H9 (cell line): Measurements from ENCODE around the gene NEK11. TPM values are rescaled to one million over a fixed set of nuclear protein-coding genes. Genes with fewer than 3 reads are reported as not detected.

ENCODE experiments used
- DNase-seq: peaks from one replicate; pipeline ENCODE4 v3.0.0-alpha.2; 2017
- H2AFZ ChIP-seq: one replicate; pipeline ENCODE4 v1.6.1; 2013; ENCODE audit warnings: mild to moderate bottlenecking, low read length, control low read depth, moderate library complexity
- H2AK5ac ChIP-seq: 2 replicates; pipeline ENCODE4 v1.6.1; 2013; ENCODE audit warnings: low read length, control low read depth, mixed read lengths; ENCODE audit not compliant: insufficient read length
- H2BK120ac ChIP-seq: one replicate; pipeline ENCODE4 v1.6.1; 2013; ENCODE audit warnings: low read depth, mild to moderate bottlenecking, low read length, control low read depth, inconsistent platforms; ENCODE audit not compliant: poor library complexity, severe bottlenecking
- H2BK12ac ChIP-seq: 2 replicates; pipeline ENCODE4 v1.6.1; 2013; ENCODE audit warnings: low read length, control low read depth, mixed read lengths, low read depth; ENCODE audit not compliant: insufficient read length
- H2BK15ac ChIP-seq: 2 replicates; pipeline ENCODE4 v1.6.1; 2013; ENCODE audit warnings: low read depth, low read length, control low read depth
- H2BK20ac ChIP-seq: one replicate; pipeline ENCODE4 v1.6.1; 2013; ENCODE audit warnings: low read depth, mild to moderate bottlenecking, low read length, control low read depth, inconsistent platforms; ENCODE audit not compliant: poor library complexity, severe bottlenecking
- H2BK5ac ChIP-seq: 2 replicates; pipeline ENCODE4 v1.6.1; 2013; ENCODE audit warnings: low read length, control low read depth, mixed read lengths; ENCODE audit not compliant: insufficient read length
- H3K14ac ChIP-seq: 2 replicates; pipeline ENCODE4 v1.6.1; 2013; ENCODE audit warnings: low read length, control low read depth; ENCODE audit not compliant: insufficient read depth
- H3K18ac ChIP-seq: 2 replicates; pipeline ENCODE4 v1.6.1; 2013; ENCODE audit warnings: low read depth, mild to moderate bottlenecking, mixed read lengths, low read length, control low read depth; ENCODE audit not compliant: insufficient read length
- H3K23ac ChIP-seq: 2 replicates; pipeline ENCODE4 v1.6.1; 2013; ENCODE audit warnings: low read length, control low read depth, mixed read lengths, low read depth; ENCODE audit not compliant: insufficient read length
- H3K23me2 ChIP-seq: 2 replicates; pipeline ENCODE4 v1.6.1; 2013; ENCODE audit warnings: low read depth, mild to moderate bottlenecking, mixed read lengths, low read length, control low read depth; ENCODE audit not compliant: insufficient read length, poor library complexity, severe bottlenecking
- H3K27ac ChIP-seq: 2 replicates; pipeline ENCODE4 v1.5.1; 2013; ENCODE audit warnings: low read length, control low read depth, mixed read lengths, low read depth; ENCODE audit not compliant: insufficient read length
- H3K27me3 ChIP-seq: 2 replicates; pipeline ENCODE4 v1.6.1; 2013; ENCODE audit warnings: low read length, control low read depth, inconsistent platforms; ENCODE audit not compliant: insufficient read depth
- H3K4ac ChIP-seq: 2 replicates; pipeline ENCODE4 v1.6.1; 2013; ENCODE audit warnings: low read depth, mild to moderate bottlenecking, control low read depth, inconsistent platforms, low read length, moderate library complexity
- H3K4me1 ChIP-seq: 2 replicates; pipeline ENCODE4 v1.6.1; 2013; ENCODE audit warnings: low read length, control low read depth, inconsistent platforms; ENCODE audit not compliant: insufficient read depth
- H3K4me2 ChIP-seq: 2 replicates; pipeline ENCODE4 v1.6.1; 2013; ENCODE audit warnings: low read length, control low read depth, mixed read lengths; ENCODE audit not compliant: insufficient read length, insufficient read depth
- H3K56ac ChIP-seq: 2 replicates; pipeline ENCODE4 v1.6.1; 2013; ENCODE audit warnings: low read depth, mild to moderate bottlenecking, mixed read lengths, low read length, control low read depth; ENCODE audit not compliant: insufficient read length
- H3K79me1 ChIP-seq: 2 replicates; pipeline ENCODE4 v1.6.1; 2013; ENCODE audit warnings: low read depth, mild to moderate bottlenecking, moderate library complexity, low read length, control low read depth, inconsistent platforms; ENCODE audit not compliant: insufficient read depth, poor library complexity, severe bottlenecking
- H3K79me2 ChIP-seq: 2 replicates; pipeline ENCODE4 v1.6.1; 2013; ENCODE audit warnings: low read length, control low read depth, inconsistent platforms; ENCODE audit not compliant: insufficient read depth
- H3K9ac ChIP-seq: 2 replicates; pipeline ENCODE4 v1.6.1; 2013; ENCODE audit warnings: low read length, control low read depth, mixed read lengths; ENCODE audit not compliant: insufficient read length; ENCODE audit errors: extremely low read depth
- H3K9me3 ChIP-seq: one replicate; pipeline ENCODE4 v1.6.1; 2013; ENCODE audit warnings: low read depth, low read length, inconsistent platforms; ENCODE audit not compliant: control insufficient read depth
- H3T11ph ChIP-seq: one replicate; pipeline ENCODE4 v1.6.1; 2013; ENCODE audit warnings: mild to moderate bottlenecking, low read length, control low read depth, inconsistent platforms
- H4K20me1 ChIP-seq: one replicate; pipeline ENCODE4 v1.6.1; 2013; ENCODE audit not compliant: control insufficient read depth, insufficient read length, insufficient read depth
- H4K5ac ChIP-seq: 2 replicates; pipeline ENCODE4 v1.6.1; 2013; ENCODE audit warnings: low read depth, mild to moderate bottlenecking, mixed read lengths, low read length, control low read depth; ENCODE audit not compliant: insufficient read length
- H4K8ac ChIP-seq: replicated peaks from 2 replicates; pipeline ENCODE4 v1.6.1; 2013; ENCODE audit warnings: low read length, control low read depth, mixed read lengths, low read depth; ENCODE audit not compliant: insufficient read length
- H4K91ac ChIP-seq: 2 replicates; pipeline ENCODE4 v1.6.1; 2013; ENCODE audit warnings: low read depth, mild to moderate bottlenecking, moderate library complexity, mixed read lengths, low read length, control low read depth; ENCODE audit not compliant: insufficient read length
- H3K27ac Mint-ChIP-seq, 3 experiments: 2 replicates in 2 of 3; 3 replicates in 1 of 3; pipeline ENCODE4 v1.8.0; 2020 to 2021; ENCODE audit warnings: mixed read lengths in 3 of 3, mild to moderate bottlenecking in 1 of 3, moderate library complexity in 1 of 3
- H3K27me3 Mint-ChIP-seq: 2 replicates; pipeline ENCODE4 v1.8.0; 2021; ENCODE audit warnings: low read depth, mild to moderate bottlenecking, moderate library complexity, mixed read lengths
- H3K36me3 Mint-ChIP-seq, 3 experiments: 2 replicates in 2 of 3; 3 replicates in 1 of 3; pipeline ENCODE4 v1.8.0; 2020 to 2021; ENCODE audit warnings: low read depth in 3 of 3, mixed read lengths in 3 of 3; ENCODE audit not compliant: insufficient read depth in 1 of 3
- H3K4me1 Mint-ChIP-seq, 2 experiments: 2 replicates each; pipeline ENCODE4 v1.8.0; 2020; ENCODE audit warnings: mixed read lengths in 2 of 2
- H3K4me3 Mint-ChIP-seq, 2 experiments: 2 replicates in 1 of 2; 3 replicates in 1 of 2; pipeline ENCODE4 v1.8.0; 2020 to 2021; ENCODE audit warnings: mild to moderate bottlenecking in 2 of 2, mixed read lengths in 2 of 2, moderate library complexity in 1 of 2
- H3K9me3 Mint-ChIP-seq, 2 experiments: 2 replicates in 1 of 2; 3 replicates in 1 of 2; pipeline ENCODE4 v1.8.0; 2020; ENCODE audit warnings: mild to moderate bottlenecking in 2 of 2, mixed read lengths in 2 of 2, moderate library complexity in 1 of 2
- CTCF ChIP-seq: fragments of 200-600 bp; sonication (generic); conservative IDR thresholded peaks from 3 replicates; pipeline ENCODE4 v1.8.0; 2021; ENCODE audit warnings: antibody characterized with exemption, mild to moderate bottlenecking
- WGBS: extraction: QIAGEN DNeasy Blood & Tissue Kit; methylation state at CpG from one replicate; pipeline ENCODE4 v1.1.7; 2013; ENCODE audit warnings: missing lambda C conversion rate, low lambda C conversion rate, mixed read lengths; ENCODE audit not compliant: insufficient read length; ENCODE audit errors: extremely low coverage; 5-methylcytosine and 5-hydroxymethylcytosine counted together
- total RNA-seq: library from RNA; stranded (reverse); gene quantifications from 2 replicates; pipeline ENCODE4 v1.2.1, GENCODE V29; 2021

NEK11 gene
- total RNA-seq, 1 experiment from 2014 or later: 2.5 TPM

- no peak overlapping the region for H3K14ac ChIP-seq
- no peak overlapping the region for H3K4ac ChIP-seq
- Mint-ChIP-seq H3K36me3 (no peaks in the 10 kb centered on the region), H3K9me3 (no peaks in the 10 kb centered on the region), H3K4me1 (peaks cover 22 to 32% of the 10 kb centered on the region in 2 experiments), H3K4me3 (no peak overlapping the region), H3K27me3 (no peaks in the 10 kb centered on the region), H3K27ac (0 out of 7 replicates have a peak overlapping the region, but pooled peaks of 1 of the 3 experiments have one; percentile 63)
- H3K79me1 ChIP-seq: no peaks in the 10 kb centered on the region
- H3K4me2 ChIP-seq: no peak overlapping the region
- no peak overlapping the region for H3K9ac ChIP-seq
- no CpG with 5 or more reads among the region's 4 CpGs for WGBS
- no peak overlapping the region for H2BK20ac ChIP-seq
- H3K79me2 ChIP-seq: no peaks in the 10 kb centered on the region
- no peak overlapping the region for H3K27ac ChIP-seq
- no peak overlapping the region for H4K8ac ChIP-seq
- H4K5ac ChIP-seq: no peak overlapping the region
- no peak for DNase-seq
- H4K20me1 ChIP-seq: no peaks in the 10 kb centered on the region
- no peak overlapping the region for H2AK5ac ChIP-seq
- H3T11ph ChIP-seq: no peak overlapping the region
- H3K18ac ChIP-seq: no peak overlapping the region
- H3K27me3 ChIP-seq: no peaks in the 10 kb centered on the region
- no peaks in the 10 kb centered on the region for H3K23me2 ChIP-seq
- H3K23ac ChIP-seq: no peak overlapping the region
- no peak overlapping the region for H2BK15ac ChIP-seq
- H3K4me1 ChIP-seq: peaks cover 7% of the 10 kb centered on the region; the same call in 1 of the 2 replicates
- H2BK120ac ChIP-seq: no peak overlapping the region
- H2AFZ ChIP-seq: no peak overlapping the region
- no peak overlapping the region for H2BK5ac ChIP-seq
- H3K9me3 ChIP-seq: no peaks in the 10 kb centered on the region
- TF ChIP-seq CTCF: no peak
- no peak overlapping the region for H4K91ac ChIP-seq
- H3K56ac ChIP-seq: no peak overlapping the region
- no peak overlapping the region for H2BK12ac ChIP-seq
Measured at GRCh38 chr3:131075632-131076328, 49.1 kb downstream of the NEK11 start.
